HG03457 (cell line): ENCODE measurements around the gene CNDP1.

Experiments used
- ATAC-seq: cut with Tn5 transposase; IDR thresholded peaks from one replicate; pipeline ENCODE4 v1.9.1; 2021; ENCODE audit warnings: moderate number of reproducible peaks; ENCODE audit not compliant: unreplicated experiment

The CNDP1 gene

GRCh38 chr18:74623047-74623816 is 88.9 kb downstream of the CNDP1 start:
- no peak for ATAC-seq

GRCh38 chr18:74624466-74624865 is 90.2 kb downstream of the CNDP1 start:
- no peak for ATAC-seq

- ATAC-seq = no peak
Measured at GRCh38 chr18:74625157-74625556, 90.9 kb downstream of the CNDP1 start.

GRCh38 chr18:74626049-74626874 is 92.0 kb downstream of the CNDP1 start:
- ATAC-seq = no peak

- ATAC-seq = no peak
Measured at GRCh38 chr18:74630804-74631203, 96.5 kb downstream of the CNDP1 start.

- no peak for ATAC-seq
Measured at GRCh38 chr18:74631212-74631611, 96.9 kb downstream of the CNDP1 start.

- no peak for ATAC-seq
Measured at GRCh38 chr18:74631623-74632350, 97.5 kb downstream of the CNDP1 start.

- ATAC-seq = no peak
Measured at GRCh38 chr18:74632351-74632679, 98.0 kb downstream of the CNDP1 start.

- ATAC-seq = no peak
Measured at GRCh38 chr18:74632856-74633255, 98.6 kb downstream of the CNDP1 start.

GRCh38 chr18:74633652-74634352 is 99.5 kb downstream of the CNDP1 start:
- ATAC-seq = no peak

- ATAC-seq = no peak
Measured at GRCh38 chr18:74635224-74635975, 101.1 kb downstream of the CNDP1 start.
